HFFc6 (cell line): Measurements from ENCODE around the gene COL4A2. TPM values are rescaled to one million over a fixed set of nuclear protein-coding genes. Genes with fewer than 3 reads are reported as not detected.

ENCODE experiments used
- DNase-seq: peaks from one replicate; pipeline ENCODE4 v3.0.0-alpha.2; 2018
- H3K27ac Mint-ChIP-seq: 2 replicates; pipeline ENCODE4 v1.8.0; 2020; ENCODE audit warnings: mild to moderate bottlenecking, mixed read lengths
- H3K27me3 Mint-ChIP-seq: 2 replicates; pipeline ENCODE4 v1.8.0; 2021; ENCODE audit warnings: mild to moderate bottlenecking, moderate library complexity, mixed read lengths; ENCODE audit not compliant: insufficient read depth
- H3K36me3 Mint-ChIP-seq: 2 replicates; pipeline ENCODE4 v1.8.0; 2021; ENCODE audit warnings: low read depth, mixed read lengths
- H3K4me1 Mint-ChIP-seq: 2 replicates; pipeline ENCODE4 v1.8.0; 2020; ENCODE audit warnings: low read depth, mixed read lengths
- H3K4me3 Mint-ChIP-seq: 2 replicates; pipeline ENCODE4 v1.8.0; 2020; ENCODE audit warnings: mild to moderate bottlenecking, moderate library complexity, mixed read lengths
- H3K9me3 Mint-ChIP-seq: 2 replicates; pipeline ENCODE4 v1.8.0; 2020; ENCODE audit warnings: mild to moderate bottlenecking, mixed read lengths
- total RNA-seq, 6 experiments: library from RNA; stranded (reverse); fragmentation: NEBNext Ultra II Directional; extraction: Animal tissue kit (Norgen Biotek cat#: 25700); gene quantifications; 2 replicates in 1 of 6; 3 replicates in 5 of 6; pipeline ENCODE4 v1.2.3, GENCODE V29; 2021
- TF ChIP-seq, protein P1 (sequence below): fragments of 200-600 bp; sonication (generic); IDR thresholded peaks from 2 replicates; pipeline ENCODE4 v1.5.0; 2021; ENCODE audit warnings: antibody characterized with exemption, mild to moderate bottlenecking

COL4A2 gene
- total RNA-seq, 6 experiments from 2014 or later: 202 to 327 (median 217) TPM

DNA sequence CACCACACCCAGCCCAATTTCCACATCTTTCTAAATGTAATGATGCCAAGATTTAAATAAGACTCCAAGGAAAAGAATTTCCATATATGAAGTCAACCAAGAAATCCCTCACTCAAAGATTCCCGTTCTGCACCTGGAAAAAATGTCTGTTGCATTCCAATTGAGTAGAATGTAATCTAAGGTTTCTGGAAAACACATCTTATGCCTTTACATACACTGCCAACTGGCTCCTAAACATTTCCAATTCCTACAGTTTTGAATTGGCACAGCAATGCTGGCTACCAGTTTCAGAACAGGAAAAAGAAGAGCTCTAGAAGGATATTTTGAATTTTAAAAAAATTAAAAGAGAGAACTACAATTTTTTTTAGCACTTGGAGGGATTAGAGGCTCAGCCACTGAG, 43.0 kb downstream of the COL4A2 start:
- H3K27ac Mint-ChIP-seq: no peak overlapping the region

GRCh38 chr13:110350509-110350908, 43.4 kb downstream of the COL4A2 start:
- Mint-ChIP-seq H3K36me3 (0 out of 2 replicates have a peak, but pooled peaks cover 7% of the 10 kb centered on the region), H3K9me3 (no peaks in the 10 kb centered on the region), H3K4me3 (no peak overlapping the region), H3K4me1 (peaks cover 75% of the 10 kb centered on the region), H3K27me3 (peaks cover 6% of the 10 kb centered on the region), H3K27ac (no peak overlapping the region)
- no peak for DNase-seq
- TF ChIP-seq, protein P1, sequence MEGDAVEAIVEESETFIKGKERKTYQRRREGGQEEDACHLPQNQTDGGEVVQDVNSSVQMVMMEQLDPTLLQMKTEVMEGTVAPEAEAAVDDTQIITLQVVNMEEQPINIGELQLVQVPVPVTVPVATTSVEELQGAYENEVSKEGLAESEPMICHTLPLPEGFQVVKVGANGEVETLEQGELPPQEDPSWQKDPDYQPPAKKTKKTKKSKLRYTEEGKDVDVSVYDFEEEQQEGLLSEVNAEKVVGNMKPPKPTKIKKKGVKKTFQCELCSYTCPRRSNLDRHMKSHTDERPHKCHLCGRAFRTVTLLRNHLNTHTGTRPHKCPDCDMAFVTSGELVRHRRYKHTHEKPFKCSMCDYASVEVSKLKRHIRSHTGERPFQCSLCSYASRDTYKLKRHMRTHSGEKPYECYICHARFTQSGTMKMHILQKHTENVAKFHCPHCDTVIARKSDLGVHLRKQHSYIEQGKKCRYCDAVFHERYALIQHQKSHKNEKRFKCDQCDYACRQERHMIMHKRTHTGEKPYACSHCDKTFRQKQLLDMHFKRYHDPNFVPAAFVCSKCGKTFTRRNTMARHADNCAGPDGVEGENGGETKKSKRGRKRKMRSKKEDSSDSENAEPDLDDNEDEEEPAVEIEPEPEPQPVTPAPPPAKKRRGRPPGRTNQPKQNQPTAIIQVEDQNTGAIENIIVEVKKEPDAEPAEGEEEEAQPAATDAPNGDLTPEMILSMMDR: no peak

More for the DNA sequence above, 43.0 kb downstream of the COL4A2 start:
- no peak for DNase-seq
- TF ChIP-seq, protein P1: no peak
- peaks cover 75% of the 10 kb centered on the region for H3K4me1 Mint-ChIP-seq
- H3K9me3 Mint-ChIP-seq: no peaks in the 10 kb centered on the region
- H3K36me3 Mint-ChIP-seq: 0 out of 2 replicates have a peak, but pooled peaks cover 7% of the 10 kb centered on the region
- no peak overlapping the region for H3K4me3 Mint-ChIP-seq
- H3K27me3 Mint-ChIP-seq: peaks cover 5% of the 10 kb centered on the region

DNA sequence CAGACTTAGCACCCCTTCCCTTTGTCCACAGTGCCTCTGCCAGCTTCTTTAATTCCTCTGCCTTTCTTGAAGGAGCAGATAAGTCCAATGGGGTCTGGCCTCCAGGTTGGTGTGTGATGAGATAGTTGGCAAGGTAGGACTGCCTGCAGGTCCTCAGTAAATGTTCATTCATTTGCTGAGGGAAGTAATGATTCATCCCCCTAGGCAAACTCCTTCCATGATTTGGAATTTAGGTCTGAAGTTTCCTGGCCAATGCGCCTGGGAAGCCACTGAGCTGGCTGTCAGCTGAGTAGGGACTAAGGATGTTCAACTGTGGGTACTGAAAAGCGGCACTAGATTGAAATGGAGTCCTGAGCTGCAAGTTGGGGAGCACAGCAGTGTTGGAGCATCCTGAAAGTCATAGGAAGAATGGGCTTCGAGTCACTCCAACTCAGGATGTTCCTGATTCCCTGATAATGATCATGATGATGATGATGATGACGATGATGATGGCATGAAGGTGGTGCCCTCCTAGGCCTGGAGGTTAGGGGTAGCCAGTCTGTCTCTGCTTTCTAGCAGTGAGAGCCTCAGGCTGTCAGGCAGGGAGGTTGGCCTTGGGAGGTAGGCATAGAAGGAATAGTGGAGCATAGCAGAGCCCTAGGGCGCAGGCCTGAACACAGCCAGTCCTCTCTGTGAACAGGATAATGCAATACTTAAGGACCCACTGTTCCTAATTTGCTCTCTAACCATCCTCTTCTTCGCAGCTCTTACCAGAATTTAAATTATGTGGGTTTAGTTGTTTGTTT, 44.7 kb downstream of the COL4A2 start:
- Mint-ChIP-seq H3K9me3 (no peaks in the 10 kb centered on the region), H3K27ac (peak overlapping the region; percentile 34), H3K4me3 (no peak overlapping the region), H3K4me1 (peaks cover 63% of the 10 kb centered on the region), H3K27me3 (peaks cover 6% of the 10 kb centered on the region), H3K36me3 (no peaks in the 10 kb centered on the region)
- DNase-seq: no peak
- TF ChIP-seq, protein P1: no peak

DNA sequence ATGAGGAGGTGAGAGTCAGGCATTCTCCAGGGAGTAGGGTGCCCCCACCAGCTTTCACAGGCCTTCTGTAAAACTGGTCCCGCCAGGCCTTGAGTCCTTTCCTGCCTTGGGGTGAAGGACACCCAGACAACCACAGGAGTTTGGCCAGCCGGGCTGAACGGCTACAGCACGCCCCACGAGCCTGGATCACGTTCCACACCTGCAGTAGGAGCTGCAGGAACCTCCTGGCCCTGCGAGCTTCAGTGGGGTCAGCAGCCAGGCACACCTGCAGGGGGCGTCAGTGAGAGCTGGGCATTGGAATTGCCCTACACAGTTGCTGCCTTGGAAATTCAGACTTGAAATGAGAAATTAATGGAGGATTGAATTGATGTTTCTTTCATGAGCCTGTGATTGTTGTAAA, 45.7 kb downstream of the COL4A2 start:
- DNase-seq: no peak
- peaks cover 6% of the 10 kb centered on the region for H3K27me3 Mint-ChIP-seq
- no peaks in the 10 kb centered on the region for H3K9me3 Mint-ChIP-seq
- H3K27ac Mint-ChIP-seq: no peak overlapping the region
- TF ChIP-seq, protein P1: peak; percentile 68
- no peak overlapping the region for H3K4me3 Mint-ChIP-seq
- H3K36me3 Mint-ChIP-seq: no peaks in the 10 kb centered on the region
- H3K4me1 Mint-ChIP-seq: peaks cover 54% of the 10 kb centered on the region

DNA sequence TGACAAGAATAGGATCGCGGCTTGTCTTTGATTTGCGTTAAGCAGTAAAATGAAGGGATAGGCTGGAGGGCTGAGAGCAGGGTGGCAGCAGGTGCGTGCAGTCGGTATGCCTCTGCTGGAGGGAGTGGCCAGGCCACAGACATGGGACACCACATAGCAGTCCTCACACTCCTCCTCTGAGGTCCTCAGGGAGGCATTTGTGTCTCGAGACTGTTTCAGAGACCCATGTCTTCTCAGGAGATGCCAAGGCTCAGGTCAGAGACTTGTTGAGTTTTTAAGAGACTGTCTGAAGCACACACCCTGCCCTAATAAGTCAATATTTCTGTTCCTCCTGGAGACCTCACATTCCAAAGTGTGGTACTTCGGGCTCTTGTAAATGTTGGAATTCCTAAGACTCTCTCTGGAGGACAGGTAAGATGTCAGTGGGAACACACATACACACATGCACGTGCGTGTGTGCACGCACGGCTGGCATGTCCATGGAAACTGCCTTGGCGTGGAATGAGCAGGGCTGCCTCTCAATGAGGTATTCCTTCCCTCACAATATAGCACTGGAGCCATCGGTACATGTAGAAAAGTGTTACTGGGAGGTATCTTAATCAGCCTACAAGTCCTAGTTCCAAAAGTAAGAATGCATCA, 46.4 kb downstream of the COL4A2 start:
- Mint-ChIP-seq H3K4me3 (no peak overlapping the region), H3K36me3 (no peaks in the 10 kb centered on the region), H3K27me3 (peaks cover 6% of the 10 kb centered on the region), H3K27ac (no peak overlapping the region), H3K4me1 (peaks cover 47% of the 10 kb centered on the region), H3K9me3 (no peaks in the 10 kb centered on the region)
- DNase-seq: no peak
- TF ChIP-seq, protein P1: no peak
